Activated CD4-positive, alpha-beta T cell treated with anti-CD3 and anti-CD28 coated beads, Interleukin-2, Interleukin-4, amounts not matched to agents 100 ng/mL and 50 ng/mL, durations not matched to agents 16 hours and 8 hours (primary cell): Measurements from ENCODE around the gene MBP.
A peak's percentile ranks its signal among the peaks of the same experiment; 100 is the strongest.

Source experiments
- DNase-seq: peaks from one replicate; pipeline ENCODE4 v3.0.0-alpha.2; 2020; ENCODE audit warnings: low spot score

The MBP gene

DNA sequence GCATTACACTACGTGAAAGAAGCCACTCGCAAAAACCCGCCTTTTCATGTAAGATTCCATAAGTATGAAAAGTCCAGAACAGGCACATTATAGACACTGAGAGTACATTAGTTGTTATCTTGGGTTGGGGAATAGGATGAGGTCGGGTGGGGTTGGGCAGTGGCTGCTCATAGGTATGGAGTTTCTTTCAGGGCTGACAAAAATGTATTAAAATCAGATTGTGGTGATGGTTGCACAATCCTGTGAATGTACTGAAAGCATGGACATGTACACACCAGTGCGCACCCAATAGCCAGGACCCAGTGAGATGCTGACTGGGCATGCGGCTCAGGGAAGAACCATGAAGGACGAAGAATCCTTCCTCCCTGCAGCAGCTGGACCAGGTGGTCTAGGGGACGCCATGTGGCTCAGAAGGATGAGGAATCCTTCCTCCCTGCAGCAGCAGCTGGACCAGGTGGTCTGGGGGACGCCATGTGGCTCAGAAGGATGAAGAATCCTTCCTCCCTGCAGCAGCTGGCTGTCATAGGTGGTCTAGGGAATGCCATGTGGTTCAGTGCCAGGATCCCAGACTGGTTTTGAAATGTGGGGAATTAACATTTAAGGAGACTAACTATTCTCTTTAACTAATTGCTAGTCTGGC is 50.1 kb downstream of the MBP start:
- DNase-seq = no peak

DNA sequence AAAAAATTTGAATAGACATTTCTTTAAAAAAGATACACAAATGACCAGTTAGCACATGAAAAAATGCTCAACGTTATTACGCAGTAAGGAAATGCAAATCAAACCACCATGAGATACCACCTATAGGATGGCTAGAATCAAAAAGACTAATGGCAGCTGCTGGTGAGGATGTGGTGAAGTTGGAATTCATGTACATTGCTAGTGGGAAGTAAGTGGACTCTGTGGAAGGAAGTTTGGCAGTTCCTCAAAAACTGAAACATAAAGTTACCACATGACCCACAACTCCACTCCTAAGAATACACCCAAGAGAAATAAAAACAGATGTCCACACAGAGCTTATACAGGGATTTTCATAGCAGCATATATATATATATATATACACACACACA is 51.2 kb downstream of the MBP start:
- DNase-seq = no peak

DNA sequence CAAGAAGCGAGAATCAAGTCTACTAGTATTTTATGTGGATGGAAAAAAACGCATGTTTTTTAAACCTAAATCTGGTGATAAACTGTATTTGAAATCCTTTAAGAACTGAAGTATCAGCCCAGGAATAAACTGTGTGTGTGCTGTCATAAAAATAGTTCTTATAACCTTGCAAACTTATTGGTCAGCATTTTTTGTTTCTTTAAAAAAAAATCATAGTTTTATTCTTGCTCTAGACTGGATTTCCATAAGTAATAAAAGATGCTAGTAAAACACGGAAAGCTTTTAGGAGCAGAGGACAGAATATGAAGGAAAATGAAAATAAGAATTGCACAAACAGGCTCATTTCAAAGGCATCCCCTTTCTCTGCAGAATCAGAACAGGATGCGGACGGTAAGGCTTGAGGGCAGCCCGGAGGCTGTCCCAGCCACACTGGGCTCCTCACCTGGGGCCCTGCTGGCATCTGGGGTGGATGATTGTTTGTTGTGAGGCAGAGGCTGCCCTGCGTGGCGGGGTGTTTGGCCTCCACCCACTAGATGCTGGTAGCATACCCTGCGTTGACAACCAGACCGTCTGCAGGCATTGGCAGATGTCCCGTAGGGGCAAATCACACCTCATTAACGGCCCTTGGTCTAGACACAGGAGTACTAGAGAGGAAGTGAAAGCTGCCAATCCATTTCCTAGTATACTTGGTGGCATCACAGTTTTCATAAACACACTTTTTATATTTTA is 52.5 kb downstream of the MBP start:
- DNase-seq = no peak

DNA sequence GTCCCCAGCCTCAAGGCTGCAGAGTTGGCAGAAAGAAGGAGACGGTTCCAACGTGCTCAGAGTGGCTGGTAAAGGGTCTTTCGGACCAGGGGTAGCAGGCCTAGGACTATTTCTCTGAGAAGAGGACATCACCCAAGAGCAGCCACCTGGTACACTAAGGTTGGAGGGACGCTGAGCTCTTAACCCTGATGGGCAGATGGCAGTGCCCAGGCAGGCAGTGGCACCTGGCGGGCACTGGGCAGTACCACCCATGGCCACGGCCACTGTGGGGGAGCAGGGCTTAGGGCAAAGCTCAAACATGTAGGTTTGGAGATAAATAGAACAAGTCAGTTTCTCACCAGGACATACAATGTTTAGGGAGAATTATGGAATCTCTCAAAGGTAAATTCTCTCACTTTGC is 53.5 kb downstream of the MBP start:
- DNase-seq = no peak

DNA sequence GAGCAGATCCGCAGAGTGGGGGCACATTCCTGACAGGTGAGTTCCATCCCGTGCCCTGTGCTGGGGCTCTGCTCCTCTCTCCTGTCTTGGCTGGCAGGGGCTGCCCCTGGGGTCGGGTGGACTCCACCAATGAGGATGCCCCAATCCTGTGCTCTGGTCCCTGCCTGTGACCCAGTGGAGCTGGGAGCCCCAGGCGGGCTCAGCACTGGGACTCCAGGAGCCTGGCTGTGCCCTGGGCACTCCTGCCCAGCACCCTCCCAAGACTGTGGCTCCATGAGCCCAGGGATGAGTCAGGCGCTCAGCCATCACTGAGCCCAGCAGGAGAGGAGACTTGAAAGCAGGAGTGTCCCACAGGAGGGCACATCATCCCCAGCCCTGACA is 53.9 kb downstream of the MBP start:
- DNase-seq = no peak

DNA sequence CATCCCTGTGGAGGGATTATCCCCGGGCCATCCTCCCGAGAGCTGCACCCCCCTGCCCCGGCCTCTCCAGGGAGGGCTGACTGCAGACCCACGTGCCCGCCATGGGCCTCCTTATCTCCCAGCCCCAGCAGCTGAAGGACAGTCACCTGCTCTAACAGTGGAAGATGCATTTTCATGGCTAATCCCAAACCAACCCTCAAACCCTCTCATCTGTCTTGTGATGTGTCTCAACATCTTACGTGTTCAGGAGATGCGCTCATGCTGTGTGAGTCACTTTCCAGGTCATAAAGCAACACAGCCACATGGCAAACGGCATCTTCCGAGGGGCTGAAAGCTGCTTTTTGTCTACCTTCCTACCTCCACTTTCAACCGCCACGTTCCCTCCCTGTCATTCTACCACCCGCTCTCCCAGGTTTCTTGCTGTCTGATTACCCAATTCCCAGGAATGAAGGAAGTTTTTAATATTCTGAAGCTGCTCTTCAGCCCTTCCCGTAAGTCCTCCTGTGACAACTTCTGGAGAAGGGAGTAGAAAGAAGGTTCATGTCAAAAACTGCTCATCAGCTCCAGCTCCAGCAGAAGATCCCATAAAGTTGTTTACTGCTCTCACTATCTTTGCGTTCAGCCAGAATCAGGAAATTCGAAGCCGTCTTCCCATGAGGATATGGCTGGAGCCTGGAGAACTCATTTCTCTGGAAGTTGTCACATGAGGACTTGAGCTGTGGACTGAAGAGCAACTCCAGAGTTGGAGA is 54.5 kb downstream of the MBP start:
- no peak for DNase-seq

DNA sequence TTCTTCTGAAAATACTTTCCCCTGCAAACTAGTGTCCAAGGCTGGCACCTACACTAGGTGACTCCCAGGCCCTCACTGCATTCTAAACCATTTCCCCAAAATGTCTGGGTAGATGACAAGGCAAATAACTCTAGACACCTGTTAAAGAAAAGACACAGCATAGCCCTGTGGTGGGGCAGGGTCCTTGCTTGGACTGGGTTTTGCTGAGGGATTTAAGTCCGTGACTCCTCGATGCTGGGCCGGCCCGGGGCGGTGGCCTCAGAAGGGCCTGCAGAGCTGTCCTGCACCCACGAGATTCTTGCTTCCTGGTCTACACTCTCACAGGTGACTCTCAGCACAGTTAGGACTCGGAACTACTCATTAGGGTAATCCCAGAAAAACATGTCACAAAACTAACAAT is 55.2 kb downstream of the MBP start:
- no peak for DNase-seq

DNA sequence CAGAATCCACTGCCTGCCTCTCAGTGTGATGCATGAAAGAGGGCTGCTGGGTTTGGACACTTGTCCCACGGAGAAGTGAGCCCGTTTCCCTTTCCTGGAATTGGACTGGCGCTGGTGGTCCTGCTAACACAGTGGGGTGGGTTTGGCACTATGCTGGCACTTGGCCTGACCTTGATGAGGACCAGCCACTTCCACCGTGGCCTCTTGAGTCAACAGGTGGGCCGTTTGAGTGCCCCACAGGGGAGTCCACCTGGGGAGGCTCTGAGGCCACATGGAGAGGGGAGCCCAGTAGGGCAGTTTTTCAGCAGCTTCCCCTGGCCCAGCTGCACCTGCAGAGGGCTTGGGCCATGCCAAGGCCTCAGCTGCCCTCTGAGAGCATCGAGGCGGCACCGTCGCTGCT is 56.5 kb downstream of the MBP start:
- DNase-seq = no peak

DNA sequence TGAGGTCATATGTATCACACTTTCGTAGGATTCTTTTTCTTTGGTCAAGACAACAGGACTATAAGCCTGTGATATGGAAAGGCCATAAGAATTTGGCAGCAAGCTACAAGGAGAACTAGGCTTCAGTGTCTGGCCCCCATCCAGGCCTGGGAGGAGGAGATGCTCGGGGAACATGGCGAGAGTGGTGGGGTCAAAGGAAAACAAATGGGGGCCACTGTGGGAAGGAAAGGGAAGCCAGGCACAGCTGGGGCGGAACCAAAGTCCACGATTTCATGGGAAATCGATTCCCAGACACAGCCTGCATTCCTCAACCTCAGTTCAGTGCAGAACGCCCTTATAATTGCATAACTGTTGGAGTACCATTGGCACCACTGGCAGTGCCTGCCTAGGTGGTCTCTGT is 58.2 kb downstream of the MBP start:
- DNase-seq = no peak

DNA sequence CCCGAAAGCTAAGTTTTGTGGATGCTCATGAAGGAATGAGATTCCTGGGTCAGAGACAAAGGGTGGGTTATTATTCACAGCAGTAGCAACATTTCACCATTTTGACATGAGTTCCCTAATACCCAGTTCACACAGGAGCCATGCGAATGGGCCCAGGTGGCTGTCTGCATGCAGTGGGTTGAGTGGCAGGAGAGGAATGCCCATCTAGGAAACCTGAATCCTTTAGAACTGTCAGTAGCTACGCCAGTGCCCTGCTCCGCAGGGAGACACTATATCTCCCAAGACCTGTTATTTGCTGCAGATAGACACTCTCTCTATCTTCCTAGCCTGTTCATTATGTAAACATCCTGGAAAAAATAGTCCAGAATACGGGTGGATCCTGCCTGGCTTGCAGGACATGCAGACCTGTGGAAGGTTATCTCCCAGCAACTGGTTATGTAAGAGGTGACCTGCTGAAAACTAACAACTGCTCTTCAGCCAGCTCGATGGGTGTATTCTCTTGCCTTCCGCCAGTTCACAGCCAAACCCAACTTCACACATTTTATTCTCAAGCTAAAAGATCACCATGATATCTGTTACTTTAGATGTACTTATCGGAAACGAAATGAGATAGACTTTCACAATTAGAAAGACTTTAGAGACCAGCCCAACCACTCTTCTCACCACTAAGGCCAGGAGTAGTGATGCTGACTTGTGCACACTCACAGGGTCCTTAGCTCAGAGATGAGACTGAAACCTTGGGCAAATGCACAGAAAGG is 59.1 kb downstream of the MBP start:
- DNase-seq = peak; percentile 71

DNA sequence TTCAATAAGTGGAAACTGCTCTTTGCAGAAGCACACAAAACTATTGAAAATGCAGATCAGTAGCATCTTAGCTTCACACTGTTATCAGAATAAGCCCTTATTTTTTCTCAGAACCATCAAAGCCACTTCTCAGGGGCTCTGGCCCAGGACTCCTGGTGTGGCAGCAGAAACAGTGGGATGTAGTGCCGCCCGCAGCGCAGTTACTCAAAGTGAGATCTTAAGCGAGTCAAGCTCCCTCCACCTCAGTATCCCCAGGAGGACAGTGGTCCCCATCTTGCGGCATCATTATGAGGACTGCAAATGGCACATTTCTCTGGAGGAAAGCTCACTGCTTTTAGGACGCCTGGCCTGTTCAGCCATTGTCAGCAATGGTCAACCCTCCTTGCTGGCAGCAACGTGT is 60.0 kb downstream of the MBP start:
- DNase-seq = no peak

DNA sequence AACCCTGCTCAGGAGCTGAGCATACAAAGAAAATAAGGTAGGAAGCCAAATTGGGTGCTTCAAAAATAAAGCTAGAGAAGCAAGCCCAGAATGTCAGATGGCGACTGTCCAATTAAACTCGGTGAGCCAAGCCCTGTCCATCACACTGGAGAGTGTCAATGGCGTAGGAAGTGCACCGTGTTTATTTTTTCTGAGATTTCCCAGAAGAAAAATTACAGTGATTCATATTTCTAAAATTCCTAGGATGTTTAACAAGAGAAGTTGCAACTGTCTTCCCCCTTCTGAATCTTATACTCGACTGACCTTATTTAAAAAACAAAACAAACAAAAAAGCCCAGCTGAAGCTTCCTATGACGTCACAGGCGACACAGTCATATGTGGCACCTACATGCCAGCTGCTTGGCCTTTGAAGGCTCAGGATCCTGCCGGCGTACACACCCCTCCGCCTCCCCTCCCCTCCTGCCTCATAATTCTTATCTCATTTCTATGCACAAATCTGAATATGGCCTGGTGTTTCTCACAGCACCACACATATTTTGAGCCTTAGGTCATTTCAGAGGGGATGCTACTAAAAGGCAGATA is 60.8 kb downstream of the MBP start:
- peak; percentile 62 for DNase-seq

DNA sequence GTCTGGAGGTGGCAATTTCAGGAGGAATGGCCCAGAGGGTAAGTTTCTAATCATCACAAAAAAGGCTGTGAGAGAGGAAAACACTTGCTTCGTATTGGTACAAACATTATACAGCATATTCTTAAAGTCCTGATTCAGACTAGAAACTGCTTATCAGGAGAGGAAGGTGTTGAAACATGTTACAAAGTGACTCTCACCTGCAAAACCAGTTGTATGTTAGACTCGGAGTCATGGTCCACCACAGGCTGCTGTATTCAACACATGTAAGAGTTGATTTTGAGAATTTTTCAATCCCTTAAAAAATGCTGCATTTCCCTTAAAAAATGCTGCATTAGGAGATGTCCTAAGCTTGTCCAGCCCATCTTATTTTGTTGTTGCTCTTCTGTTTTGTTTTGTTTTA is 61.5 kb downstream of the MBP start:
- no peak for DNase-seq

DNA sequence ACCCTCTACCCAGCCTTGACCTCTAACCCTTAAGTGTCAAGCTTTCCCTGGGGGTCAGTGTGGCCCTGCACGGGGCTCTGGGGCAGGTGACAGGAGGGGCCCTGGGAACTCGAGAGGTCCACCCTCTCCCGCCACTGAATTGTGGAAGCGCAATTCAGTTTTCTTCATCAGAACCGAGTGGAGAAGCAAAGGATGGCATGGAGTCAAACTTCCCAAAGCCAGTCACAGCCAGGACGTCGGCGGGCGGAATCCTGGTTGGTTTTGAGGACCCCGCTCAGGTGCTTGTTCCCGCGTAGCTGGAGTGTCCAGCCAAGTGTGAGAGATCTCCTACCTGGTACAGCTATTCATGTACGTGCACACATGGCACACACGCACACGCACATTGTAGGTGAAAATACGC is 62.0 kb downstream of the MBP start:
- DNase-seq = no peak

DNA sequence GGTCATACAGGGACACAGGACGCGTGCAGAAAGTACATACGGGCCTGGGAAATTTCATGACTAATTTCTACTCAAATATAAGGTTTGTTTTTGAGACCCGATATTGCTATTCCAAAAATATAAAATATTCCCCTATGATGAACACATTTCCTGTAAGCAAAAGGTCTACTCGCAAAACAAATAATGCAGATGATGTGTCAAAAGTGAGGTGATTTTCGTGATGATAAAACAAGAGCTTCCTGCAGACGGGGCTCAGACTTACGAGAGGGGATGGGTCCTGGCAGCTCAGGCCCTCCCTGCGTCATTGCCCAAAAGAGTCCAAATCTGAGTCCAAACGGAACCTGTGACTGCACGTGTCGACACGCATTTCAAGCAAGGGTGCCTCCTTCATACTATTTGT is 62.7 kb downstream of the MBP start:
- peak; percentile 67 for DNase-seq

DNA sequence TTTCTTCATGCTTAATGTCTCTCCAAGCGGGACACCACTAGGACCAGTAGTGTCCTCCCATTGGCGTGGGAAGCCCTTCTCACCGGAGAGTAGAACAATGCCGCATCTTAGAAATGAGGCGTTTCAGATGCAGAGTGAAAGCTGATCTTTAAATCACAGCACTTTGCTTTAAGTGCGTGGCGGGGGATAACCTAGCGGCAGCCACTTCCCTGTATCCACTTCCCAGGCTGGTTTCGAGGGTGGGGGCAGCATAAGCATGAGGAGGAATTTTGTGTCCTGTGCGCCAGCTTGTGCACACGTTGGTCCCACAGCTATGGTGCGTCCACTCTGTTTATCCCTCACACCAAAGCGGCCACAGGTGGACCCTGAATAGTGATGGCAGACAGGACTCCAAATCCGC is 63.1 kb downstream of the MBP start:
- no peak for DNase-seq

DNA sequence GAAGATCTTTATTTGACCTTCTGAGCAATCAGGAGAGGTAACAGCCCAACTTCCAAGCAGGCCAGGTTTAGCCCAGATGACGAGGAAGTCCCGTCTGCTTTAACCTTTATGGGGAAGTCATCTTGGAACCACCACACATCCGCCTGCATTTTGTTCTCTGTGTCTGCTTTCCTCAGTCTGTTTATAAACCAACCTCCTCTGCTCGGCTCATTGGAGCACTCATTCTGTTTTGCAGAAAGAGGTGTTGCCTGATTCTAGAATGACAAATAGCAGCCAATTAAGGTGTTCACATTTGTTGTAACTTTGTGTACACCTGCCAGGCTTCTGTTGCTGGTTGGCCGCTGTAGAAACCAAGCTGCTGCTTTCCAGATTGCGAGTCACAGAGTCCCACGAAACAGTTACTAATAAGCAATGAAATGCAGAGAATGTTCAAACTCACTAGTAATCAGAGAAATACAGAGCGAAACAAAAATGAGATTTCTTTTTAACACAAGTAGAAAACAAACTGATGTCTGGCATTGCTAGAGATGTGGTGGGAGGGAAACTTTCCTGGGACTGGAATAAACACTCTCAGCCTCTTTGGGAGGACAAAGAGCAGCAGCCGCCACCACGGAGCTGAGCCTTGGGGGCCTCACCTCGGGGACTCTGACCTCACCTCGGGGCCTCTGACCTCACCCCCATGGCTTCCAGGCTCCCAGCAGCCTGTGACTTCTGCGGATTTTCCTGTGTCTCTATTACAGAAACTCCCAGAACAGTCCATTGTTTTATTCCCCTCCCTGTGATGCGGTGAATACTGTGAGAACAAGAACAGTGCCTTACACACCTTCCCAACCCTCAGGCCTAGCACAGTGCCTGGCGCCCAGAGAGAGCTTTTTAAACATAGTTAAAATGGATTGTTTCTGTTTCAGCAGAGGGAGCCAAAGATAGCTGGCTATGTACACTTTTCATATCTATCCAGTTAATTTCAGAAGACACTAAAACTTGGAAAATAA is 64.0 kb downstream of the MBP start:
- peak; percentile 61 for DNase-seq

DNA sequence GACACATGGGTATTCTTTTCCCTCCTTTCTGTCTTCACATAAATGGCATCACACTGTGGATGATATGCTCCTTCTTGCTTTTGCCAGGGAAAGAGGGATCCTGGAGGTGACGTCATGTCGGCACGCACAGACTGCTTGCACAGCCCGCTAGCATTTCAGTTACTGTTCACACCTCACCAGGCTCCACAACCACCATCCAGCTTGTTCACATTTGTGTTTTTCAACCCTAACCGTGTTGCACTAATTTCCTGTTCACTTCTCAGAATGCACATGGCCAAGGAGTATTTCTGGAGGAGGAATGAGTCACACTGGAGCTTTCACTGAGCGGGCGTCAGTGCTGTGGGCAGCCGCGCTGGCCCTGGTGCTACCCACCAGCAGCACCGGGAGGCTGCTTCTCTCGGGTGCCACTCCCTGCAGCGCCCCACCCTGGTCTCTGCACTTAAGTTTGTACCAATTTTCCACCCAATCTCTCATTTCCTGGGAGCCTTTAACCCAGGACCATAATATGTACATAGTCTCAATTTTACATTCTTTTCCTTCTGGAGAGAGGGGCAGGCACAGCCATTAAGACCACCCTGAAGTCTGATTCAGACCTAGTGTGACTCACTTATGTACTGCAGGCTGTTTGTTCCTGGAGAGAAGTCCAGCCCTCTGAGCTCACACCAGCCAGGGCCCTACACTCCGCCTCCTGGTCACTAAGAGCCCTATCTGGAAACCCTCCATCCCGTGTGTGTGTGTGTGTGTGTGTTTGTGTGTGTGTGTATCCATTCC is 65.1 kb downstream of the MBP start:
- DNase-seq = peak; percentile 89

DNA sequence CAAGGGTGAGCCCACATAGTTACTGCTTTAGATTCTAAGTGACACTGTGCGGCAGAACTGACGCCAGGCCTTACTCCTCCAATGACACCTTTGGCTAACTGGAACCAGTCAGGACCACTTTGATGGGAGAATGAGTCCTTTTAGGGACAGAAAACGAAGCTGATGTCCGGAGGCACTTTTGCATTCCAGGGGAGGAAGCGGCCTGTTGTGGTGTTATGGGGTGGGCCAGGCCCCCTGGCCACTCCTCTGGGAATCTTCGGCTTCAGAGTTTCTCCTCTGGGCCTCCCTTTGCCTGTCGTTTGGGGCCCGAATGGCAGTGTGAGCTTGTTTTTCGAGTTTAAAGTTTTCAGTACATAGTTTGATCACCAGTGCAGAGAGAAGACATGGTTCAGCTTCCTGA is 65.9 kb downstream of the MBP start:
- DNase-seq = no peak

DNA sequence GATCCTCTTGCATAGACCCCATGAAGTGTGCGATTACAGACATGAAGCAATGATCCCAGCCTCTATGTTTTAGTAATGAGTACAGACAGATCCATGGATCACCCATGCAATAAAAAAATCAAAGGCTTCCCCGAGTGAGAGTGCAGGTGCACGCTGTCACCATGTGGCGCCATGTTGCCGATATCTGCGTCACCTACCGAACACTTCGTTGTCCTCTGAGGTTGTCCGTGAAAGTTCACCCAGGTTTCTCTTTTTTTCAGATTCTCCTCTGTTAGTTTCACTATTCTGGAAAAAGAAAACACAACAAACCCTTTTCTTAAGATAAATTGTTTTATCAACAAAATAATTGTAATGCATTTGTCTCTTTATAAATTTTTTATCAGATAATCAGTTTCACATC is 66.5 kb downstream of the MBP start:
- no peak for DNase-seq
